K562 (cell line): ENCODE measurements around the gene NELL1.

Experiments
- CHD2 ChIP-seq: IDR thresholded peaks from 2 replicates; pipeline ENCODE4 v1.6.1; 2011; ENCODE audit warnings: low read depth, low read length
- CTCF ChIP-seq, 3 experiments: IDR thresholded peaks in 2 of 3; conservative IDR thresholded peaks in 1 of 3; 2 replicates each; pipeline ENCODE4 v1.5.1; 2011 to 2012; ENCODE audit warnings: low read length in 3 of 3, mild to moderate bottlenecking in 3 of 3, control low read depth in 2 of 3, improper control_type of control experiment in 1 of 3, inconsistent platforms in 1 of 3, low read depth in 1 of 3, mixed read lengths in 1 of 3, moderate library complexity in 1 of 3; ENCODE audit not compliant: insufficient read depth in 2 of 3
- ETV6 ChIP-seq, 3 experiments: fragments of 150-350 bp in 1 of 3; sonication (generic) in 1 of 3; formaldehyde crosslinking in 1 of 3; IDR thresholded peaks; 2 replicates each; pipeline versions ENCODE4 v1.6.1 to v1.8.0; 2014 to 2022; ENCODE audit warnings: borderline replicate concordance in 2 of 3, low read depth in 2 of 3, antibody characterized with exemption in 1 of 3, low read length in 1 of 3, mild to moderate bottlenecking in 1 of 3, missing genetic modification reagents in 1 of 3
- GTF3C2 ChIP-seq: IDR thresholded peaks from 3 replicates; pipeline ENCODE4 v1.6.1; 2011; ENCODE audit warnings: borderline replicate concordance, mild to moderate bottlenecking, moderate library complexity; ENCODE audit not compliant: insufficient read length; ENCODE audit errors: extremely low read depth
- NFIC ChIP-seq: fragments of 450-650 bp; IDR thresholded peaks from 2 replicates; pipeline ENCODE4 v1.6.1; 2017; ENCODE audit warnings: mild to moderate bottlenecking, inconsistent platforms
- NFXL1 ChIP-seq: fragments of 450-650 bp; formaldehyde crosslinking; IDR thresholded peaks from 2 replicates; pipeline ENCODE4 v1.4.0; 2021; ENCODE audit warnings: mild to moderate bottlenecking
- NR2C2 ChIP-seq, 2 experiments: fragments of 200-800 bp in 1 of 2; sonication (Bioruptor generic) in 1 of 2; sonication (generic) in 1 of 2; formaldehyde crosslinking in 1 of 2; IDR thresholded peaks; 2 replicates each; pipeline versions ENCODE4 v1.6.1 to v1.8.0; 2016 to 2022; ENCODE audit warnings: mild to moderate bottlenecking in 1 of 2, missing compliant biosample characterization in 1 of 2, missing genetic modification characterization in 1 of 2, missing genetic modification reagents in 1 of 2
- POLR2A ChIP-seq: fragments of 450-650 bp; conservative IDR thresholded peaks from 2 replicates; pipeline ENCODE4 v1.6.1; 2016
- SIX5 ChIP-seq, 2 experiments: IDR thresholded peaks; 2 replicates each; pipeline ENCODE4 v1.6.1; 2011; ENCODE audit warnings: low read length in 2 of 2, borderline replicate concordance in 1 of 2, low read depth in 1 of 2, mild to moderate bottlenecking in 1 of 2, moderate library complexity in 1 of 2; ENCODE audit not compliant: insufficient read depth in 1 of 2
- TAF1 ChIP-seq: IDR thresholded peaks from 2 replicates; pipeline ENCODE4 v1.6.1; 2011; ENCODE audit warnings: mild to moderate bottlenecking, low read length, moderate library complexity; ENCODE audit not compliant: insufficient read depth, control insufficient read depth, severe bottlenecking; ENCODE audit errors: extremely low read depth
- ZBTB8A ChIP-seq: fragments of 450-650 bp; IDR thresholded peaks from 2 replicates; pipeline ENCODE4 v1.6.1; 2018; ENCODE audit warnings: mild to moderate bottlenecking, moderate library complexity; ENCODE audit not compliant: partially characterized antibody
- ZFX ChIP-seq: sonication (generic); formaldehyde crosslinking; IDR thresholded peaks from 2 replicates; pipeline ENCODE4 v1.8.0; 2022; ENCODE audit warnings: mild to moderate bottlenecking, missing genetic modification reagents, moderate library complexity

- no peak for TF ChIP-seq NR2C2 (CRISPR knock-in tag; IDR thresholded peaks at IDR 0.05)
- TF ChIP-seq NR2C2 (tag; IDR thresholded peaks at IDR 0.05): no peak
- TF ChIP-seq NFXL1: no peak
- TF ChIP-seq TAF1: no peak
- no peak for TF ChIP-seq ZFX (CRISPR knock-in tag)
- no peak for TF ChIP-seq CTCF (IDR thresholded peaks at IDR 0.05 in 2 of 3, conservative IDR thresholded peaks at IDR 0.05 in 1 of 3; ENCODE audit: insufficient read depth in 2 of 3, low read depth in 1 of 3, low read length in 3 of 3)
- TF ChIP-seq ZBTB8A: no peak
- TF ChIP-seq CHD2: no peak
- TF ChIP-seq SIX5 (IDR thresholded peaks at IDR 0.05; ENCODE audit: borderline replicate concordance in 1 of 2, insufficient read depth in 1 of 2, low read depth in 1 of 2, low read length in 2 of 2): no peak
- no peak for TF ChIP-seq ETV6 (IDR thresholded peaks at IDR 0.05; ENCODE audit: borderline replicate concordance in 1 of 2, low read depth in 2 of 2, low read length in 1 of 2)
- no peak for TF ChIP-seq ETV6 (CRISPR knock-in tag; IDR thresholded peaks at IDR 0.05; ENCODE audit: borderline replicate concordance)
- no peak for TF ChIP-seq NFIC
- TF ChIP-seq GTF3C2: no peak
- TF ChIP-seq POLR2A: no peak
Measured at GRCh38 chr11:20894296-20894695, 224.9 kb downstream of the NELL1 start.
